HEK293 (cell line): ENCODE results near the gene FFAR1.
A peak's percentile ranks its signal among the peaks of the same experiment; 100 is the strongest.

ENCODE experiments used
- EGR2 ChIP-seq: fragments of 450-650 bp; formaldehyde crosslinking; IDR thresholded peaks from 2 replicates; pipeline ENCODE4 v1.5.1; 2016; ENCODE audit warnings: low read depth, missing biosample characterization, missing genetic modification characterization
- KLF10 ChIP-seq: fragments of 450-650 bp; IDR thresholded peaks from 2 replicates; pipeline ENCODE4 v1.5.1; 2018; ENCODE audit warnings: missing biosample characterization, mild to moderate bottlenecking, missing genetic modification characterization
- MYNN ChIP-seq: fragments of 450-650 bp; formaldehyde crosslinking; IDR thresholded peaks from 2 replicates; pipeline ENCODE4 v1.5.1; 2016; ENCODE audit warnings: missing biosample characterization, missing genetic modification characterization, borderline replicate concordance
- OVOL3 ChIP-seq: fragments of 450-650 bp; formaldehyde crosslinking; IDR thresholded peaks from 2 replicates; pipeline ENCODE4 v1.5.1; 2016; ENCODE audit warnings: missing biosample characterization, missing genetic modification characterization
- PRDM6 ChIP-seq: fragments of 450-650 bp; formaldehyde crosslinking; IDR thresholded peaks from 2 replicates; pipeline ENCODE4 v1.5.1; 2017; ENCODE audit warnings: missing biosample characterization, missing genetic modification characterization
- ZBTB10 ChIP-seq: fragments of 450-650 bp; formaldehyde crosslinking; IDR thresholded peaks from 2 replicates; pipeline ENCODE4 v1.5.1; 2016; ENCODE audit warnings: missing biosample characterization, missing genetic modification characterization
- ZBTB20 ChIP-seq: fragments of 450-650 bp; formaldehyde crosslinking; IDR thresholded peaks from 2 replicates; pipeline ENCODE4 v1.5.1; 2016; ENCODE audit warnings: missing biosample characterization, missing genetic modification characterization
- ZBTB49 ChIP-seq: fragments of 450-650 bp; formaldehyde crosslinking; IDR thresholded peaks from 2 replicates; pipeline ENCODE4 v1.5.1; 2016; ENCODE audit warnings: missing biosample characterization, missing genetic modification characterization, low read depth
- ZFP41 ChIP-seq: fragments of 450-650 bp; formaldehyde crosslinking; IDR thresholded peaks from 2 replicates; pipeline ENCODE4 v1.5.1; 2016; ENCODE audit warnings: missing biosample characterization, missing genetic modification characterization, borderline replicate concordance
- ZNF112 ChIP-seq: fragments of 450-650 bp; formaldehyde crosslinking; IDR thresholded peaks from 2 replicates; pipeline ENCODE4 v1.5.0; 2017; ENCODE audit warnings: missing biosample characterization, missing genetic modification characterization
- ZNF121 ChIP-seq: fragments of 450-650 bp; formaldehyde crosslinking; IDR thresholded peaks from 2 replicates; pipeline ENCODE4 v1.5.1; 2016; ENCODE audit warnings: missing biosample characterization, missing genetic modification characterization
- ZNF148 ChIP-seq: fragments of 450-650 bp; formaldehyde crosslinking; IDR thresholded peaks from 2 replicates; pipeline ENCODE4 v1.5.0; 2017; ENCODE audit warnings: missing biosample characterization, missing genetic modification characterization, borderline replicate concordance
- ZNF223 ChIP-seq: fragments of 450-650 bp; formaldehyde crosslinking; IDR thresholded peaks from 2 replicates; pipeline ENCODE4 v1.5.1; 2016; ENCODE audit warnings: missing biosample characterization, missing genetic modification characterization
- ZNF394 ChIP-seq: fragments of 450-650 bp; formaldehyde crosslinking; IDR thresholded peaks from 2 replicates; pipeline ENCODE4 v1.5.1; 2016; ENCODE audit warnings: missing biosample characterization, missing genetic modification characterization, mild to moderate bottlenecking, moderate library complexity, borderline replicate concordance
- ZNF423 ChIP-seq: fragments of 450-650 bp; formaldehyde crosslinking; IDR thresholded peaks from 2 replicates; pipeline ENCODE4 v1.5.1; 2016; ENCODE audit warnings: missing biosample characterization, missing genetic modification characterization
- ZNF449 ChIP-seq: fragments of 450-650 bp; formaldehyde crosslinking; IDR thresholded peaks from 2 replicates; pipeline ENCODE4 v1.5.1; 2017; ENCODE audit warnings: missing biosample characterization, mild to moderate bottlenecking, missing genetic modification characterization, moderate library complexity
- ZNF513 ChIP-seq: fragments of 450-650 bp; IDR thresholded peaks from 2 replicates; pipeline ENCODE4 v1.5.1; 2018; ENCODE audit warnings: missing biosample characterization, missing genetic modification characterization
- ZNF585B ChIP-seq: fragments of 450-650 bp; formaldehyde crosslinking; IDR thresholded peaks from 2 replicates; pipeline ENCODE4 v1.5.1; 2016; ENCODE audit warnings: missing biosample characterization, missing genetic modification characterization
- ZNF621 ChIP-seq: fragments of 450-650 bp; formaldehyde crosslinking; IDR thresholded peaks from 2 replicates; pipeline ENCODE4 v1.5.1; 2017; ENCODE audit warnings: missing biosample characterization, missing genetic modification characterization
- ZNF624 ChIP-seq: fragments of 450-650 bp; formaldehyde crosslinking; IDR thresholded peaks from 2 replicates; pipeline ENCODE4 v1.5.1; 2017; ENCODE audit warnings: missing biosample characterization, missing genetic modification characterization
- ZNF645 ChIP-seq: fragments of 450-650 bp; formaldehyde crosslinking; IDR thresholded peaks from 2 replicates; pipeline ENCODE4; 2016; ENCODE audit warnings: missing biosample characterization, missing genetic modification characterization
- ZNF677 ChIP-seq: fragments of 450-650 bp; IDR thresholded peaks from 2 replicates; pipeline ENCODE4 v1.5.0; 2018; ENCODE audit warnings: missing biosample characterization, mild to moderate bottlenecking, missing genetic modification characterization, moderate library complexity
- ZNF747 ChIP-seq: fragments of 450-650 bp; formaldehyde crosslinking; IDR thresholded peaks from 2 replicates; pipeline ENCODE4 v1.5.1; 2016; ENCODE audit warnings: missing biosample characterization, missing genetic modification characterization
- ZNF792 ChIP-seq: fragments of 450-650 bp; formaldehyde crosslinking; IDR thresholded peaks from 2 replicates; pipeline ENCODE4 v1.5.1; 2016; ENCODE audit warnings: missing biosample characterization, missing genetic modification characterization
- ZNF830 ChIP-seq: fragments of 450-650 bp; IDR thresholded peaks from 2 replicates; pipeline ENCODE4 v1.5.0; 2018; ENCODE audit warnings: missing biosample characterization, missing genetic modification characterization, low read depth, mild to moderate bottlenecking, moderate library complexity
- TF ChIP-seq, protein P1 (sequence below): fragments of 450-650 bp; formaldehyde crosslinking; IDR thresholded peaks from 2 replicates; pipeline ENCODE4 v1.5.1; 2016; ENCODE audit warnings: missing biosample characterization, missing genetic modification characterization

FFAR1 gene

DNA sequence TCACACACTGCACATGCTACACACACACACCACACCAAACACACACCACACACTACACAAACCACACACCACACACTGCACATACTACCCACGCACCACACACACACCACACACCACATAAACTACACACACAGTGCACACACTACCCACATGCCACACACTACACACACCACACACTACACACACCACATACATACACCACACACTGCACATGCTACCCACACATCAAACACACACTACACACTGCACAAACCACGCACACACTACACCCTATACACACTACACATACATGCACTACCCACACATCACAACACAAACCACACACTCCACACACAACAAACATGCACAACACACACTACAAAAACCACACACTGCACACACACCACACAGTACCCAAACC, 49.8 kb upstream of the FFAR1 start (continued):
- TF ChIP-seq ZBTB10 (no peak), ZNF830 (tag by site-specific recombination) (no peak), ZNF677 (no peak), ZNF747 (no peak), ZNF792 (no peak), ZNF423 (tag by site-specific recombination) (no peak), PRDM6 (no peak), ZNF624 (tag by site-specific recombination) (no peak), ZNF394 (no peak), KLF10 (tag by site-specific recombination) (no peak), ZNF112 (tag by site-specific recombination) (no peak), ZNF621 (tag by site-specific recombination) (no peak; the same call in 1 of the 2 replicates), ZBTB20 (tag by site-specific recombination) (no peak), ZNF645 (tag by site-specific recombination) (no peak), ZNF513 (no peak), ZFP41 (tag by site-specific recombination) (0 out of 2 replicates have a peak, but pooled peaks have one; percentile 43), ZNF148 (tag by site-specific recombination) (no peak), ZNF121 (tag by site-specific recombination) (0 out of 2 replicates have a peak, but pooled peaks have one; percentile 35), MYNN (tag by site-specific recombination) (no peak), ZBTB49 (no peak), OVOL3 (peak; percentile 44; the same call in 1 of the 2 replicates), ZNF223 (tag by site-specific recombination) (no peak), ZNF449 (tag by site-specific recombination) (no peak), ZNF585B (tag by site-specific recombination) (no peak), EGR2 (tag by site-specific recombination) (peak; percentile 3; the same call in 1 of the 2 replicates)
- TF ChIP-seq, protein P1, sequence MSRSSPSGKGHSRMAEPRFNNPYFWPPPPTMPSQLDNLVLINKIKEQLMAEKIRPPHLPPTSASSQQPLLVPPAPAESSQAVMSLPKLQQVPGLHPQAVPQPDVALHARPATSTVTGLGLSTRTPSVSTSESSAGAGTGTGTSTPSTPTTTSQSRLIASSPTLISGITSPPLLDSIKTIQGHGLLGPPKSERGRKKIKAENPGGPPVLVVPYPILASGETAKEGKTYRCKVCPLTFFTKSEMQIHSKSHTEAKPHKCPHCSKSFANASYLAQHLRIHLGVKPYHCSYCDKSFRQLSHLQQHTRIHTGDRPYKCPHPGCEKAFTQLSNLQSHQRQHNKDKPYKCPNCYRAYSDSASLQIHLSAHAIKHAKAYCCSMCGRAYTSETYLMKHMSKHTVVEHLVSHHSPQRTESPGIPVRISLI (tag by site-specific recombination): no peak
